ENCODE data around the gene TADA3.

The TADA3 gene

GRCh38 chr3:9762871-9763270 lies 29.4 kb downstream of the TADA3 start:
- TF ChIP-seq FOXP2 (optimal IDR thresholded peaks at IDR 0.05; ENCODE audit: borderline replicate concordance, extremely low read depth, extremely low read length, insufficient read depth) (no peak), POLR2AphosphoS5 (IDR thresholded peaks at IDR 0.05; ENCODE audit: low read depth, low read length) (no peak), TAF1 (IDR thresholded peaks at IDR 0.05; ENCODE audit: borderline replicate concordance, insufficient read depth, low read length) (no peak), REST (IDR thresholded peaks at IDR 0.05; ENCODE audit: insufficient read depth in 1 of 2, low read depth in 2 of 2, low read length in 2 of 2) (no peak), SIN3A (IDR thresholded peaks at IDR 0.05; ENCODE audit: borderline replicate concordance, insufficient read depth, low read length) (no peak)

- TF ChIP-seq FOXP2 (optimal IDR thresholded peaks at IDR 0.05; ENCODE audit: borderline replicate concordance, extremely low read depth, extremely low read length, insufficient read depth), result no peak
- TF ChIP-seq POLR2AphosphoS5 (IDR thresholded peaks at IDR 0.05; ENCODE audit: low read depth, low read length), result no peak
- TF ChIP-seq REST (IDR thresholded peaks at IDR 0.05; ENCODE audit: insufficient read depth in 1 of 2, low read depth in 2 of 2, low read length in 2 of 2), result no peak
- no peak for TF ChIP-seq TAF1 (IDR thresholded peaks at IDR 0.05; ENCODE audit: borderline replicate concordance, insufficient read depth, low read length)
- TF ChIP-seq SIN3A (IDR thresholded peaks at IDR 0.05; ENCODE audit: borderline replicate concordance, insufficient read depth, low read length), result no peak
These were observed 30.4 kb downstream of the TADA3 start for GRCh38 chr3:9761919-9762318.

GRCh38 chr3:9760779-9761505 lies 31.3 kb downstream of the TADA3 start:
- TF ChIP-seq FOXP2 (optimal IDR thresholded peaks at IDR 0.05; ENCODE audit: borderline replicate concordance, extremely low read depth, extremely low read length, insufficient read depth) (no peak), POLR2AphosphoS5 (IDR thresholded peaks at IDR 0.05; ENCODE audit: low read depth, low read length) (peak; percentile 16; the same call in 1 of the 2 replicates)

- no peak for TF ChIP-seq SIN3A (IDR thresholded peaks at IDR 0.05; ENCODE audit: borderline replicate concordance, insufficient read depth, low read length)
- TF ChIP-seq FOXP2 (optimal IDR thresholded peaks at IDR 0.05; ENCODE audit: borderline replicate concordance, extremely low read depth, extremely low read length, insufficient read depth), result no peak
- no peak for TF ChIP-seq TAF1 (IDR thresholded peaks at IDR 0.05; ENCODE audit: borderline replicate concordance, insufficient read depth, low read length)
- TF ChIP-seq REST (IDR thresholded peaks at IDR 0.05; ENCODE audit: insufficient read depth in 1 of 2, low read depth in 2 of 2, low read length in 2 of 2), result no peak
- TF ChIP-seq POLR2AphosphoS5 (IDR thresholded peaks at IDR 0.05; ENCODE audit: low read depth, low read length), result no peak
These were observed 34.8 kb downstream of the TADA3 start for GRCh38 chr3:9757427-9757826.

- no peak for TF ChIP-seq SIN3A (IDR thresholded peaks at IDR 0.05; ENCODE audit: borderline replicate concordance, insufficient read depth, low read length)
- TF ChIP-seq REST (IDR thresholded peaks at IDR 0.05; ENCODE audit: insufficient read depth in 1 of 2, low read depth in 2 of 2, low read length in 2 of 2), result no peak
- no peak for TF ChIP-seq FOXP2 (optimal IDR thresholded peaks at IDR 0.05; ENCODE audit: borderline replicate concordance, extremely low read depth, extremely low read length, insufficient read depth)
- TF ChIP-seq TAF1 (IDR thresholded peaks at IDR 0.05; ENCODE audit: borderline replicate concordance, insufficient read depth, low read length), result no peak
- TF ChIP-seq POLR2AphosphoS5 (IDR thresholded peaks at IDR 0.05; ENCODE audit: low read depth, low read length), result no peak
These were observed 37.6 kb downstream of the TADA3 start for GRCh38 chr3:9754678-9755077.

Measured in PFSK-1 (cell line).